ENCODE data around the gene SYNDIG1.

Gene SYNDIG1

DNA sequence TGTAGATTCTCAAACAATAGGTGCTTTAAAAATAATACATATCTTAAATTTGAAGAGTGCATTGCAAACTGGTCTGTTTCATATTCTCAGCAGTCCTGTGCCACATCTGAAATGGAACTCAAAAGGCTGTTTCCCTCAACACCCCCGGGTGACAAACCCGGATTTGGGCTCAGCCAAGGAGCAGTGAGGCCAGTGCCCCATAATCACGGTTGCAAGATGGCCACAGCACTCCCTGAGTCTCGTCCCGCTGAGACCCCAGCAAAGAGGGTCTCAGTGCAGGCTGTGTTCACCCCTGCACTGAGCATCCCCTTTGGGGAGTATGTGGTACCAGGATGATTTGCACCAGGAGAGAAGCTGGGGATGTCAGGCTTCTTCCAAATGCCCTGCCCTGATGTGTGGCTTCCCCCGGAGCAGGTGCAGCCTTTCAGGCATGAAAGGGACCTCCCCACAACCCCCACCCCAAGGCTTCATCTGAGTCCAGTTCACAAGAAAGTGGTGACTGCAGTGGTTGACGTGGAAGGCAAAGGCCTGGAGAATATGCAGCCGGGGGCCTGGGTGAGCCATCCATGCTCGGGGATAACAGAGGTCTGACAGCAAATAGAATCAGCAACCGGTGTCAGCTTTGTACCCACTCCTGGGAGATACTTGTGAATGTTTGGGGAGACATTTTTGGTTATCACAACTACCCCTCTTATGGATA is 202.9 kb downstream of the SYNDIG1 start:
- POLR2A ChIA-PET: no interaction called here

GRCh38 chr20:24672886-24673677 is 203.7 kb downstream of the SYNDIG1 start:
- ChIA-PET CTCF (no interaction called here), POLR2A (no interaction called here)
- no peak for TF ChIP-seq CTCF (IDR thresholded peaks at IDR 0.05; ENCODE audit: control extremely low read depth, extremely low read depth, low read depth, missing control alignments)
- DNase-seq (ENCODE audit: extremely low spot score): no peak

More for the DNA sequence above, 202.9 kb downstream of the SYNDIG1 start:
- CTCF ChIA-PET: no interaction called here
- TF ChIP-seq CTCF (IDR thresholded peaks at IDR 0.05; ENCODE audit: control extremely low read depth, extremely low read depth, low read depth, missing control alignments): no peak
- no peak for DNase-seq (ENCODE audit: extremely low spot score)

DNA sequence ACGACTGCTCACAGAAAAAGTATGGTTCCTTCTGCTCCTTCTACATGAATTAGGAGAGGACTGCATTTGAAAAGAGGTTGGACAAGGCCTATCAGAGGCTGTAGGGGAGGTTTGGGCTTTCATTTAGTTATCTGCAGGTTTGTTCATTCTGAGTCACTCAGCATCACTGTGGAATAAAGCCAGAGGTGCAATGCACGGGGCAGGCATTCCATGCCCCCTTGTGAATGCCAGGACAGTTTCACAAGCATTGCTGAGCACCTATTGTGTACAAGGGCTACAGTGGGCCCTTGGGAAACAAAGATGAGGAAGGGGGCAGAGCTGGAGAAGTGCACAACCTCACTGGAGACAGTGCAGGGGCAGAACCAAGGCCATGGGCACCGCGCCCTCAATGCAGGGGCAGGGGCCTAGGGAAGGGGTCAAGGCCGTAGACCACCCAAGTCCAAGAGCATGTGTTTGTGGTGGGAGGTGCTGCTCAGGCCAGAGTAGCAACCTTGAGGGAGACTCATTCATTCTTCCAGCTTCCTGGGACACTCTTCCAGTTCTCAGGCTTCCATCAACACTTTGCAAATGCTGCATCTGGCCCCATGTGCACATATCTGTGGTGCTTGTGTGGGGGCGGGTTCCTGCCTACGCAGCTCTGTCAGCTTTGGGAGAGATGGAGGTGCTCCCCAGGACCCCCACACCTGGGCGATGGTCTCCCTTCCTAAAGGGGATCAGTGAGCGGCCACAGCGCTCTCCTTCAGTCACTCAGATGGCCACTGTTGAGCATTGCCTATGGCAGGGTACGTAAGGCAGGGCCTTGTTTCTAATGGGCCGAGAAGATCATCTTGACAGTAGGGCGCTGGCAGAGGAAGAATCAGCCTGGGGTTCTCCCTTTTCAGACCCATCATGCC is 204.5 kb downstream of the SYNDIG1 start:
- TF ChIP-seq CTCF (IDR thresholded peaks at IDR 0.05; ENCODE audit: control extremely low read depth, extremely low read depth, low read depth, missing control alignments): no peak
- DNase-seq (ENCODE audit: extremely low spot score): no peak
- POLR2A ChIA-PET: no interaction called here
- CTCF ChIA-PET: no interaction called here

DNA sequence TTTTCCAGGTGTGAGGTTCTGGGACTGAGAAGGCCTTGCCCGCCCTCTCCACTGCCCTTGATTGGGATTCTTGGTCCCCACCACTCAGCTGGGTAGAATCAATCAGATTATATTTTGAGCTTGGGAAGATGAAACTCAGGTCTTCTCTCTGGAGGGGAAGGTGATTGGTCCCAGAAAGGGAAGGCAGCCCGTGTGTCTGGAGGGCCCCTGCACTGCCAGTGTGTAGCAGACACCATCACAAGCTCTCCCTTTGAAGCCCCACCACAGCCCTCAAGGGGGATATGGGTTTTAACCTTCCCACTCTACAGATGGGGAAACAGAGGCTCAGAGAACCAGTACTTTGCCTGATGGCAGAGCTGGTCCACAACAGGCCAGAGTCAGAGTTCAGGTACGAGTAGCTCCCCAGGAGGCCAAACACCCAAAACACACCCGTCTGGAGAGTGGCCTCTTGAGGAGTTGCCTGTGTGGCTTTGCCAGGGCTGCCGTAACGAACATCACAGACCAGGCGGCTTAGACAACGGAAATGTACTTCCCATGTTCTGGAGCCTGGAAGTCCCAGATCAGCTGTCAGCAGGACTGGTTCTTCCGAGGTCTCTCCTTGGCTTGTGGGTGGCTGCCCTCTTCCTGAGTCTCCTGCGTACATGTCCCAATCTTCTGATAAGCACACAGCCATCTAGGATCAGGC is 205.6 kb downstream of the SYNDIG1 start:
- ChIA-PET POLR2A (no interaction called here), CTCF (interaction anchor here (2.0 kb wide), 1 partner anchor 9 kb away, joined by 7 read pairs; no protein-coding TSS in a partner anchor)
- no peak for TF ChIP-seq CTCF (IDR thresholded peaks at IDR 0.05; ENCODE audit: control extremely low read depth, extremely low read depth, low read depth, missing control alignments)
- no peak for DNase-seq (ENCODE audit: extremely low spot score)

GRCh38 chr20:24675651-24676352 is 206.4 kb downstream of the SYNDIG1 start:
- ChIA-PET POLR2A (no interaction called here), CTCF (interaction anchor here (2.0 kb wide), 1 partner anchor 10 kb away, joined by 7 read pairs; no protein-coding TSS in a partner anchor)
- no peak for DNase-seq (ENCODE audit: extremely low spot score)
- no peak for TF ChIP-seq CTCF (IDR thresholded peaks at IDR 0.05; ENCODE audit: control extremely low read depth, extremely low read depth, low read depth, missing control alignments)

Data from GM10248 (cell line).